ENCODE results near the gene MRPL39.

MRPL39 gene

GRCh38 chr21:25566645-25567044, 40.6 kb downstream of the MRPL39 start:
- DNase-seq = no peak

GRCh38 chr21:25565272-25566211, 41.7 kb downstream of the MRPL39 start:
- no peak for DNase-seq

- DNase-seq = no peak
Measured at GRCh38 chr21:25564349-25564948, 42.8 kb downstream of the MRPL39 start.

- DNase-seq = no peak
Measured at GRCh38 chr21:25563361-25564116, 43.7 kb downstream of the MRPL39 start.

GRCh38 chr21:25562660-25563059, 44.6 kb downstream of the MRPL39 start:
- no peak for DNase-seq

- DNase-seq = no peak
Measured at GRCh38 chr21:25561668-25562641, 45.3 kb downstream of the MRPL39 start.

GRCh38 chr21:25560891-25561290, 46.4 kb downstream of the MRPL39 start:
- no peak for DNase-seq

GRCh38 chr21:25560271-25560685, 47.0 kb downstream of the MRPL39 start:
- DNase-seq = no peak

GRCh38 chr21:25559746-25560145, 47.5 kb downstream of the MRPL39 start:
- DNase-seq = no peak

GRCh38 chr21:25558123-25558522, 49.2 kb downstream of the MRPL39 start:
- DNase-seq = no peak

- no peak for DNase-seq
Measured at GRCh38 chr21:25557180-25557579, 50.1 kb downstream of the MRPL39 start.

GRCh38 chr21:25556091-25556490, 51.2 kb downstream of the MRPL39 start:
- DNase-seq = no peak

GRCh38 chr21:25555492-25555891, 51.8 kb downstream of the MRPL39 start:
- no peak for DNase-seq

GRCh38 chr21:25552856-25553255, 54.4 kb downstream of the MRPL39 start:
- DNase-seq = no peak

GRCh38 chr21:25551569-25551968, 55.7 kb downstream of the MRPL39 start:
- no peak for DNase-seq

GRCh38 chr21:25550352-25551120, 56.7 kb downstream of the MRPL39 start:
- no peak for DNase-seq

GRCh38 chr21:25541042-25541441, 66.2 kb downstream of the MRPL39 start:
- DNase-seq = no peak

- DNase-seq = no peak
Measured at GRCh38 chr21:25539606-25540005, 67.7 kb downstream of the MRPL39 start.

GRCh38 chr21:25537174-25537573, 70.1 kb downstream of the MRPL39 start:
- no peak for DNase-seq

- no peak for DNase-seq
Measured at GRCh38 chr21:25536752-25537151, 70.5 kb downstream of the MRPL39 start.

- DNase-seq = no peak
Measured at GRCh38 chr21:25535849-25536248, 71.4 kb downstream of the MRPL39 start.

All from NCI-H446 treated with DMSO at 0.1 percent for 48 hours (cell line).